GM19455 (cell line): Measurements from ENCODE around the gene PHRF1.
"Not testable (repeated sequence)": the region's sequence is repeated elsewhere in the genome, so short reads cannot be mapped to it uniquely, and the experiment has no call there.

ENCODE experiments used
- ATAC-seq: cut with Tn5 transposase; IDR thresholded peaks from one replicate; pipeline ENCODE4 v1.9.1; 2021; ENCODE audit not compliant: unreplicated experiment

Gene PHRF1

GRCh38 chr11:647672-648158 is 71.4 kb downstream of the PHRF1 start:
- ATAC-seq = not testable (repeated sequence)

- no peak for ATAC-seq
Observed at GRCh38 chr11:650482-650881, 74.2 kb downstream of the PHRF1 start.

GRCh38 chr11:653136-653535 is 76.9 kb downstream of the PHRF1 start:
- not testable (repeated sequence) for ATAC-seq

- ATAC-seq = no peak
Observed at GRCh38 chr11:653837-654236, 77.6 kb downstream of the PHRF1 start.

GRCh38 chr11:654444-654843 is 78.2 kb downstream of the PHRF1 start:
- ATAC-seq = not testable (repeated sequence)

GRCh38 chr11:655036-655726 is 78.9 kb downstream of the PHRF1 start:
- no peak for ATAC-seq

GRCh38 chr11:656426-656825 is 80.2 kb downstream of the PHRF1 start:
- ATAC-seq = no peak

GRCh38 chr11:656866-657265 is 80.6 kb downstream of the PHRF1 start:
- ATAC-seq = no peak

- ATAC-seq = no peak
Observed at GRCh38 chr11:657691-658126, 81.4 kb downstream of the PHRF1 start.

- no peak for ATAC-seq
Observed at GRCh38 chr11:659532-660085, 83.3 kb downstream of the PHRF1 start.

GRCh38 chr11:660281-660680 is 84.0 kb downstream of the PHRF1 start:
- ATAC-seq = no peak

GRCh38 chr11:660681-661444 is 84.6 kb downstream of the PHRF1 start:
- no peak for ATAC-seq
